ENCODE measurements around the gene SMYD1. TPM values are rescaled to one million over a fixed set of nuclear protein-coding genes. Genes with fewer than 3 reads are reported as not detected.

The SMYD1 gene
- total RNA-seq, 1 experiment from 2014 or later: not detected

GRCh38 chr2:88085602-88086001 is 18.0 kb downstream of the SMYD1 start:
- no peak overlapping the region for H3K4me3 ChIP-seq (replicated peaks in 1 of 2; ENCODE audit: low read depth in 1 of 2, low read length in 2 of 2)
- H3K4me1 ChIP-seq (ENCODE audit: control insufficient read depth in 1 of 2, insufficient read depth in 2 of 2, low read length in 2 of 2): peaks cover 0 to 5% of the 10 kb centered on the region in 2 experiments; a peak in 1 of 4 replicates
- no peak overlapping the region for H3K27ac ChIP-seq (ENCODE audit: low read depth, low read length)
- no peak overlapping the region for H3K9ac ChIP-seq (ENCODE audit: low read length)
- ChIA-PET CTCF (interaction anchor here (4.5 kb wide), 1 partner anchor 25 kb away, joined by 12 read pairs; no protein-coding TSS in a partner anchor), POLR2A (no interaction called here), RAD21 (ENCODE audit: low non-redundant PET in 1 of 2, low total read pairs in 2 of 2, uncharacterized antibody in 2 of 2, unreplicated experiment in 2 of 2) (no interaction called here)
- no peaks in the 10 kb centered on the region for H3K36me3 ChIP-seq (ENCODE audit: control insufficient read depth in 1 of 2, insufficient read depth in 2 of 2, low read length in 2 of 2)
- no peak overlapping the region for H2AFZ ChIP-seq (ENCODE audit: low read depth, low read length, poor library complexity, severe bottlenecking)
- no peak for DNase-seq (ENCODE audit: low read depth, low spot score)
- H3K79me2 ChIP-seq (ENCODE audit: insufficient read depth, low read length): no peaks in the 10 kb centered on the region
- no peaks in the 10 kb centered on the region for H3K9me3 ChIP-seq (ENCODE audit: control insufficient read depth in 1 of 2, insufficient read depth in 1 of 2, low read depth in 1 of 2, low read length in 2 of 2)
- H3K9me2 ChIP-seq (ENCODE audit: insufficient read depth): no peaks in the 10 kb centered on the region
- intact Hi-C loops (cut with micrococcal nuclease): no loop called here
- ATAC-seq: no peak
- TF ChIP-seq POLR2A (IDR thresholded peaks at IDR 0.05; ENCODE audit: borderline replicate concordance, extremely low read depth, insufficient read depth, insufficient read length) (no peak), CTCF (IDR thresholded peaks at IDR 0.05 in 2 of 3, conservative IDR thresholded peaks at IDR 0.05 in 1 of 3; ENCODE audit: borderline replicate concordance in 1 of 3, insufficient read depth in 1 of 3, low read depth in 2 of 3, low read length in 2 of 3) (no peak), SRF (IDR thresholded peaks at IDR 0.05; ENCODE audit: low read depth) (no peak), CBX3 (IDR thresholded peaks at IDR 0.05; ENCODE audit: low read depth) (no peak), REST (IDR thresholded peaks at IDR 0.05; ENCODE audit: low read depth) (no peak), JUND (IDR thresholded peaks at IDR 0.05) (no peak), FOSL1 (IDR thresholded peaks at IDR 0.05; ENCODE audit: low read depth) (no peak), EZH2phosphoT487 (IDR thresholded peaks at IDR 0.05; ENCODE audit: borderline replicate concordance) (no peak), YY1 (IDR thresholded peaks at IDR 0.05; ENCODE audit: extremely low read depth, insufficient replicate concordance, low read depth, low read length) (no peak), EZH2 (IDR thresholded peaks at IDR 0.05) (no peak), ZNF274 (IDR thresholded peaks at IDR 0.05; ENCODE audit: low read depth, low read length) (no peak), POLR2AphosphoS5 (IDR thresholded peaks at IDR 0.05; ENCODE audit: low read depth, low read length) (no peak), SP1 (IDR thresholded peaks at IDR 0.05; ENCODE audit: low read depth) (no peak), ELF1 (IDR thresholded peaks at IDR 0.05; ENCODE audit: borderline replicate concordance, low read depth) (no peak), SIN3A (IDR thresholded peaks at IDR 0.05; ENCODE audit: low read depth) (no peak), EGR1 (IDR thresholded peaks at IDR 0.05; ENCODE audit: low read depth) (no peak), RAD21 (IDR thresholded peaks at IDR 0.05; ENCODE audit: low read depth) (no peak), MAX (IDR thresholded peaks at IDR 0.05) (no peak)
- TF ChIP-seq, protein P1, sequence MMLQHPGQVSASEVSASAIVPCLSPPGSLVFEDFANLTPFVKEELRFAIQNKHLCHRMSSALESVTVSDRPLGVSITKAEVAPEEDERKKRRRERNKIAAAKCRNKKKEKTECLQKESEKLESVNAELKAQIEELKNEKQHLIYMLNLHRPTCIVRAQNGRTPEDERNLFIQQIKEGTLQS (IDR thresholded peaks at IDR 0.05): no peak
- no peaks in the 10 kb centered on the region for H4K20me1 ChIP-seq (ENCODE audit: insufficient read depth)
- H3K4me2 ChIP-seq (ENCODE audit: low read length): 0 out of 2 replicates have a peak overlapping the region, but pooled peaks have one; percentile 7
- no peaks in the 10 kb centered on the region for H3K27me3 ChIP-seq (ENCODE audit: insufficient read depth, low read length)
- BruUV-seq (replicated peaks): no TSS peak

All from HCT116 (cell line).